GM18505 (cell line): Measurements from ENCODE around the gene BMP2K.
"Not testable (repeated sequence)": the region's sequence is repeated elsewhere in the genome, so short reads cannot be mapped to it uniquely, and the experiment has no call there.

ENCODE experiments used
- ATAC-seq: cut with Tn5 transposase; IDR thresholded peaks from one replicate; pipeline ENCODE4 v1.9.1; 2021; ENCODE audit not compliant: unreplicated experiment
- POLR2A ChIP-seq: IDR thresholded peaks from 4 replicates; pipeline ENCODE4 v1.6.1; 2011; ENCODE audit warnings: borderline replicate concordance; ENCODE audit not compliant: insufficient read depth, insufficient read length; ENCODE audit errors: extremely low read depth

The BMP2K gene

DNA sequence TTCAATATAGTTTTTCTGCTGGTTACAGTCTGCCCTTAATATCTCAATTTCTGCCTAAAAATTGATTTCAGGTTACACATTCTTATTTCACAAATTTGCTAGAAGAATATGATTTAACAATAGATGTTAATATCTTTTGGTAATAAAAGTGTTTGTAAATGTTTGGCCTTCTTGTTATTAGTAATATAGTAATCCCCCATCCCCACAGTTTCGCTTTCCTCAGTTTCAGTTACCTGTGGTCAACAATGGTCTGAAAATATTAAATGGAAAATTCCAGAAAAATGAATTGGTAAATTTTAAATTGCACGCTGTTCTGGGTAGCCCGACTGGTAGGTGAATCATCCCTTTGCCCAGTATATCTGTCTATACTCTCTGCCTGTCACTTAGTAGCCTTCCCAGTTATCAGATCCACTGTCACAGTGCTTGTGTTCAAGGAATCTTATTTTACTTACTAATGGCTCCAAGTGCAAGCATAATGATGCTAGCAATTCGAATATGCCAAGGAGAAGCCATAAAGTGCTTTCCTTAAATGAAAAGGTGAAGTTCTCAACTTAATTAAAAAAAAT lies 3.5 kb upstream of the BMP2K start:
- TF ChIP-seq POLR2A, result no peak
- no peak for ATAC-seq

DNA sequence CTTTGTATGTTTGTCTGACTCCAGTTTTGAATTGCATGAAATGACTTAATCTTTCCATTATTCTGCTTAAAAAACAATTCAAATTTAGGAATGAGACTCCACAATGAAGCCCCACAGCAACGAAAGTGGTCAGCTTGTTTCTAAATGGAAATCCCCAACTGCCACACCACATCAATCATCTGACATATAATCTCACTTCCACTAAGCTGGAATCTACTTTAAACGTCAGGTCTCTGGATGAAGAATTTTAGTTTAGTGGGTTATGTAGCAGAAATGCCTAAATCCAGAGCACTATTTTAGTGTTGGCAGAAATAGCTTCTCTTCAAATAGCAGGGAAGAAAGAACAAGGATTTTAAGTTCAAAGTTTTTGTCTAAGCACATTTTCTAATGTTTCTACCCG lies 1.7 kb upstream of the BMP2K start:
- ATAC-seq, result no peak
- no peak for TF ChIP-seq POLR2A

DNA sequence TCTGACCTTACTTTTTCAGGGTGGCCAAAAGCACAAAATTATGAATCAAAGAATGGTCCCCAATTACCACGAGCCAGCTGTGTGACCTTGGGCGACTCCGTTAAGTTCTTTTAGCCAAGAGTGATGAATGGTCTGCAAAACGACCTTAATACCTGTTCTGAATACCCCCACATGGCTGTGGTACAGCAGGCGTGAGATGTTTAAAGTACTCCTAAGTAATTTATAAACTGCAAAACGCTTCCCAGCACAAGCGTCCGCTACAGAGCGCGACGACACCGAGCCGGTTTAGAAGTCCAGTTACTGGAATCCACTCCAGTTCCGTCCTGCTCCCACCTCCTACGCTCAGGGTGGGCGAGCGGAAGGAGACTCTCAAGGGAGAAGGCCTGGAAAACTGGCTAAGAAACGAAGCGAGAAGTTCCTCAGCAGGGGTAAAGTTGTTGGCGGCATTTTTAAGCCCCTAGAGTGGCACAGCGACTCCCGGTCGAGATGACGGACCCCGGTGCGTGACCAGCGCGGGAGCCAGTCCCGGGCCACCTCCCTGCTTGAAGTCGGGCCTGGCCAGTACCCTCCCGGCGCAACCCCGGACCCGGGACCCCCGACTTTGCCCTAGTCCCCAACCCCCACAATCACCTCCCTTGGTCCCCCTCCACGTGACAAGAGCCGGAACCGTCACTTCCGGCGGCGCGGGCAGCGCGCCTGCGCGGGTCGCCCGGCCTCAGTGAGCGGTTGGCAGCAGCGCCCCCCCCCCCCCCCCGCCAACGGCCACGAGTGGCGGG lies 659 bp upstream of the BMP2K start:
- peak; percentile 54 for ATAC-seq
- TF ChIP-seq POLR2A, result peak; percentile 80

- peak; percentile 31 for ATAC-seq
- peak; percentile 13 for TF ChIP-seq POLR2A
Observed at GRCh38 chr4:78776729-78777575, 802 bp downstream of the BMP2K start.

GRCh38 chr4:78777576-78777940 lies 1.4 kb downstream of the BMP2K start:
- no peak for ATAC-seq
- TF ChIP-seq POLR2A, result no peak

DNA sequence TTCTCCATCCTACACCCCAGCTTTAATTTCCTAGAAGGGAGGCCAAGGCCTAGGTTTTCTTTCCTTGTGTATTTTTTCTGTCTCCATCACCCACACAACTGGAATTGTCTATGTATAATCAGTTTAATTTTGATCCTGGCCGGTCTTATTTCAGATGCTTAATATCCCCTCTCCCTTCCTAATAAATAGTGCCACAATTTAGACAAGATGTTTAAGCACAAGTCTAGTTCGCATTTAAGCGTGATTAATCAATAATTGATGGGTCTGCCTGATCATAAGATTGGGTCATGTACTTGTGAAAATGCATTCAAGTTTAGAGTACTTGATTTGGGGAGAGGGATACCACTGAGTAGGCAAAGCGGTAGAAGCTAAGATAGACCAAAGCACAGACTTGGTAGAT lies 2.4 kb downstream of the BMP2K start:
- no peak for ATAC-seq
- no peak for TF ChIP-seq POLR2A

DNA sequence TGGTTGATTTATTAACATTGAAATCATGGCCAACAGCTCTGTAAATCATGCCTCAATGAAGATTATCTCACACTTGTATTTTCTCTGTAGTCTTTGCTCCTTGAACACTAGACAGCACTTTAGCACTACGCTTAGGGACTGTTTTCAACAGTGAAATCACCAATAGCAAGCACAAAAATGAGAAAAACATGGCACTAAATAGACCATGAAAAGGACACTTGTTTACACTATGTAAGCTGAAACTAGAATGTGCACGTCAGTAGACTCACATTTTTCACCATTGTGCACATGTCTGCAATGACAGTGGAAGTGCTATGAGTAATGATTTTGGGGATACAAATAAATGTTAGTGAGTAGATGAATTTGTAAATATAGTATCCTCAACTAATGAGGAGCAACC lies 3.1 kb downstream of the BMP2K start:
- no peak for TF ChIP-seq POLR2A
- ATAC-seq, result no peak

DNA sequence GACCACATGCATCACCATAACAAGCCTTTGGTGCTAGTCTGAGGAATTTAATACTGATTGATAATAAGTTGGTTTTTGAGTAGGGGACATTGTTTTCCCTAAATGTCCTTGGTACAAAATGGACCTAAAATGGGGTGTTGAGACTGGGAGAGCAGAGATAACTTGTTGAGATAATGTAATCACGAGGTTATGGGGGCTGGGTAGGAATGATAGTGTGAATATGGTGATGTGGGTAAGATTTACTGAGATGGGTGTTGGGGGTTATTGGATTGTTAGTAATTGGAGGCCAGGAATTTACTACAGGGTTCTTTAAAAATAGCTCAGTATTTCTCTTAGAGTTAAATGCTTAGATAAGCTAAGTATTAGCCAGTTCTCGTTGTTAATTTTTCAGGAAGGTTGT lies 3.9 kb downstream of the BMP2K start:
- TF ChIP-seq POLR2A, result no peak
- no peak for ATAC-seq

DNA sequence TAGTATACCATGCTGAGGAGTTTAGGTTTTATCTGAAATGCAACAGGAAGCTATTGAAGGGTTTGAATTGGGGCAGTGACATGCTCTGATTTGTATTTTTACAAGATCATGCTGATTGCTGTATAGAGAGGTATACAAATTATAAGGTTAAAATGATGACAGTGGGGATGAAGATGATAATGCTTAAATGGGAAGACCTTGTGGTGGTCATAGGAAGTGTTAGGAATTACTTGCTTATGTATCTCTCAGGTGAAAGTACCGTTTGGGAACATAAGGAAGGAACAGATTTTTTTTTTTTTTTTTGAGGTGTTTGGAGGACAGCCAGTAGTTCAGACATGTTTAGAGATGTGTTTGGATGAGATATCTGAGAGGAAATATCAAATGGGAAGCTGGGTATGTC lies 5.0 kb downstream of the BMP2K start:
- ATAC-seq, result no peak
- TF ChIP-seq POLR2A, result no peak

DNA sequence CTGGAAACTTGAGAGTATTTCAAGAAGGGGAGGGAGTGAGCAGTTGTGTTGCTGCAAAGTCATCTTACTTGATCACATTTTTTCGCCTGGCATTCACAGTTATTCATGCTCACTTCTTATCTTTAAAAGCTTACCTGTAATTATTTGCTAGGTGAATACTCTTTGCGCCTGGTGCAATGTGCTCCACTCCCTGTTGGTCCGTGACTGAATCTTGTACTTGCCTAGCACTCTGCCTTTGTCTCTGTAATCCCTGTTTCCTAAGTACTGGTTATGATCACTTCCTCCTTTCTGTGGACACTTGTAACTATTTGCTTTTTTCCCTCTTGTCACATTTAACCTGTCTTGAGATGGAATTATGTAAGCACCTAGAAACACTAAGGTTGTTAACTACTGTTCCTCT lies 5.8 kb downstream of the BMP2K start:
- ATAC-seq, result no peak
- TF ChIP-seq POLR2A, result no peak

GRCh38 chr4:78784236-78784865 lies 8.2 kb downstream of the BMP2K start:
- no peak for ATAC-seq
- TF ChIP-seq POLR2A, result no peak

GRCh38 chr4:78787392-78788006 lies 11.3 kb downstream of the BMP2K start:
- no peak for TF ChIP-seq POLR2A
- no peak for ATAC-seq

DNA sequence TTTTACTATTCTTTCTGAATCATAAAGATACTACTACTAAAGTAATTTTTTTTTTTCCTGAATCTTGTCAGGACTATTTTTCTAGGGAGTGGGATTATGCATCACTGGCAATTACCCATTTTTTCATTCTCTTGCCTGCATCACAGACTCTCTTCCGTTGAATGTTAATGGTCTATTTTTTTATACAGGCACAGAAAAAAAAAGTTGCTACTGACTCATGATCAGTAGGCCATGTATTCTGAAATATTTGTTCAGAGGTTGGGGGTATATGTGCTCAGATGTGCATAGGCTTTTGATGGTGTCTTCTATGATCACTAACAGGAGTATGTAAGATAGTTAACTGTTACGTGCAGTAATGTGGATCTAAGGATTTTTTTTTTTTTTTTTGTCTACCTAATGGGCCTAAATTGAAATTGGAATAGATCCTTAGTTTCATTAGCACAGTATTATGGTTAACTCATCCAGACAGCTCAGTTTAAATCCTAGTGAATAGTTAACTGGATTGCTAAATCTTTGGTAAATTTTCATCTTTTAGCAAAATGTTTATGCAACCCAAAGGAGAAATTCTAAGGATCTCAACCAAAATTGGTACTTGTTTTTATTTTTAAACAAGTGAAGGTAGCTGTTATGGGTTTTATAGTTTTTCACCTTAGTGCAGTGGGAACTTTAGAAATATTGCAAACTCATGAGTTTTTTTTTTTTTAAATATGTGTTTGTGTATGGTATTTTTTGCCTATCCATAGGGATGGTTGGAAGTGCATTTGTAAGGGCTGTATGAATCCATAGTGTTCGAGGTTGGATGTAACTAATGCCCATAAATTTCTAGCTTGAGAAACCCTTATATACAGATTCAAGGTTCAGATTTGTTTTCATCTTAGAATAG lies 12.1 kb downstream of the BMP2K start:
- no peak for ATAC-seq
- TF ChIP-seq POLR2A, result no peak

DNA sequence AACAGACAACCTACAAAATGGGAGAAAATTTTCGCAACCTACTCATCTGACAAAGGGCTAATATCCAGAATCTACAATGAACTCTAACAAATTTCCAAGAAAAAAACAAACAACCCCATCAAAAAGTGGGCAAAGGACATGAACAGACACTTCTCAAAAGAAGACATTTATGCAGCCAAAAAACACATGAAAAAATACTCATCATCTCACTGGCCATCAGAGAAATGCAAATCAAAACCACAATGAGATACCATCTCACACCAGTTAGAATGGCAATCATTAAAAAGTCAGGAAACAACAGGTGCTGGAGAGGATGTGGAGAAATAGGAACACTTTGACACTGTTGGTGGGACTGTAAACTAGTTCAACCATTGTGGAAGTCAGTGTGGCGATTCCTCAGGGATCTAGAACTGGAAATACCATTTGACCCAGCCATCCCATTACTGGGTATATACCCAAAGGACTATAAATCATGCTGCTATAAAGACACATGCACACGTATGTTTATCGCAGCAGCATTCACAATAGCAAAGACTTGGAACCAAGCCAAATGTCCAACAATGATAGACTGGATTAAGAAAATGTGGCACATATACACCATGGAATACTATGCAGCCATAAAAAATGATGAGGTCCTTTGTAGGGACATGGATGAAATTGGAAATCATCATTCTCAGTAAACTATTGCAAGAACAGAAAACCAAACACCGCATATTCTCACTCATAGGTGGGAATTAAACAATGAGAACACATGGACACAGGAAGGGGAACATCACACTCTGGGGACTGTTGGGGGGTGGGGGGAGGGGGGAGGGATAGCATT lies 19.7 kb downstream of the BMP2K start:
- ATAC-seq, result not testable (repeated sequence)
